C4-2B (cell line): ENCODE results near the gene LTBP4.
"Not testable (repeated sequence)": the region's sequence is repeated elsewhere in the genome, so short reads cannot be mapped to it uniquely, and the experiment has no call there.

Experiments
- H3K27ac ChIP-seq: fragments of 450-650 bp; 2 replicates; pipeline ENCODE4 v1.5.1; 2017
- ZFX ChIP-seq: fragments of 450-650 bp; IDR thresholded peaks from 2 replicates; pipeline ENCODE4 v1.6.1; 2017
- TF ChIP-seq, protein P1 (sequence below): fragments of 450-650 bp; conservative IDR thresholded peaks from 2 replicates; pipeline ENCODE4 v1.5.1; 2017; ENCODE audit warnings: mild to moderate bottlenecking

Gene LTBP4

GRCh38 chr19:40642757-40643305 is 41.7 kb downstream of the LTBP4 start:
- TF ChIP-seq, protein P1, sequence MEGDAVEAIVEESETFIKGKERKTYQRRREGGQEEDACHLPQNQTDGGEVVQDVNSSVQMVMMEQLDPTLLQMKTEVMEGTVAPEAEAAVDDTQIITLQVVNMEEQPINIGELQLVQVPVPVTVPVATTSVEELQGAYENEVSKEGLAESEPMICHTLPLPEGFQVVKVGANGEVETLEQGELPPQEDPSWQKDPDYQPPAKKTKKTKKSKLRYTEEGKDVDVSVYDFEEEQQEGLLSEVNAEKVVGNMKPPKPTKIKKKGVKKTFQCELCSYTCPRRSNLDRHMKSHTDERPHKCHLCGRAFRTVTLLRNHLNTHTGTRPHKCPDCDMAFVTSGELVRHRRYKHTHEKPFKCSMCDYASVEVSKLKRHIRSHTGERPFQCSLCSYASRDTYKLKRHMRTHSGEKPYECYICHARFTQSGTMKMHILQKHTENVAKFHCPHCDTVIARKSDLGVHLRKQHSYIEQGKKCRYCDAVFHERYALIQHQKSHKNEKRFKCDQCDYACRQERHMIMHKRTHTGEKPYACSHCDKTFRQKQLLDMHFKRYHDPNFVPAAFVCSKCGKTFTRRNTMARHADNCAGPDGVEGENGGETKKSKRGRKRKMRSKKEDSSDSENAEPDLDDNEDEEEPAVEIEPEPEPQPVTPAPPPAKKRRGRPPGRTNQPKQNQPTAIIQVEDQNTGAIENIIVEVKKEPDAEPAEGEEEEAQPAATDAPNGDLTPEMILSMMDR: no peak
- no peak for TF ChIP-seq ZFX

DNA sequence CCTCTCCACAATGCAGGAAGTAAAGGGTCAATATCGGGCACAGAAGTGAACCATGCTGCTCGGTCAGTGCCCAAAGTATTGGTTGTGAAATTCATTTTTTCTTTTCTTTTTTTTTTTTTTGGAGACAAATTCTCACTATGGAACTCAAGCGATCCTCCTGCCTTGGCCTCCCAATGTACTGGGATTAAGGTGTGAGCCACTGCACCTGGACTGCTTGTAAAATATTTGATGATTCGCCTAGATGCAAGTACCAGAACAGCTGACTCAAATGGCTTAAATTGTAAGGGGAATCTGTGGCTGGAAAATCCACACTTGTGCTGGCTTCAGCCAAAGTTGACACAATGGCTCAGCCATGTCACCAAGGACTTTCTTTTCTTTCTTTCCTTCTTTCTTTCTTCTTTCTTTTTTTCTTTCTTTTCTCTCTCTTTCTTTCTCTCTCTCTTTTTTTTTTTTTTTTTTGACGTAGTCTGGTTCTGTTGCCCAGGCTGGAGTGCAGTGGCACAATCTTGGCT is 45.6 kb downstream of the LTBP4 start:
- no peak overlapping the region for H3K27ac ChIP-seq
- TF ChIP-seq, protein P1: no peak
- no peak for TF ChIP-seq ZFX

More at GRCh38 chr19:40642757-40643305, 41.7 kb downstream of the LTBP4 start:
- H3K27ac ChIP-seq: no peak overlapping the region

DNA sequence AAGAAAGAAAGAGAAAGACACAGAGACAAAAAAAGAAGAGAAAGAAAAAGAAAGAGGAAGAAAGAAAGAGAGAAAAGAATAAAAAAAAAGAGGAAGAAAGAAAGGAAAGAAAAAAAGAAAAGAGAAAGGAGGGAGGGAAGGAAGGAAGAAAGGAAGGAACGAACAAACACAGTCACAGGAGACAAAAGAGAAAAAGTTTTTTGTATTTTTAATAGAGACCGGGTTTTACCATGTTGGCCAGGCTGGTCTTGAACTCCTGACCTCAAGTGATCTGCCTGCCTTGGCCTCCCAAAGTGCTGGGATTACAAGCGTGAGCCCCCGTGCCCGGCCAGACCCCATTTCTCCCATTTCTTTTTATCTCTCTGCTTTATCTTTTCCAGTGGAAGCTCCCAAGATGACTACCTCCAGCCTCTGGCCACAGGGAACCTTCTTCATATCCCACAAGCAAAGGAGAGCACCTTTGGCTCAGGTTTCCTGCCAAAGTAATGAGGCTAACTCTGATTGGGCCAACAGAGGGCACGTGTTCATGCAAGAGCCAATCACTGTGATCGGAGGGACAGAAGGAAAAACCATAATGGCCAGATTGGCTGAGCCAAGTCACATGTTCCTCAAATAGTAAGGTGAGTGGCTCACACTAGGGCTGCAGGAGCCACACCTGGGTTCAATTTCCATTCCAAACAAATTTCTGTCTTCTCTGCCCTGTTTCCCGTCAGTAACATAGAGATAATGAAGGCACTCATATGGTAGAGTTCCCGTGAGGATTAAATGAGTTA is 48.9 kb downstream of the LTBP4 start:
- not testable (repeated sequence) for H3K27ac ChIP-seq

- TF ChIP-seq, protein P1: no peak
- no peak for TF ChIP-seq ZFX
Measured at GRCh38 chr19:40650749-40651305, 49.7 kb downstream of the LTBP4 start.

GRCh38 chr19:40652303-40652702 is 51.1 kb downstream of the LTBP4 start:
- not testable (repeated sequence) for H3K27ac ChIP-seq

More at GRCh38 chr19:40650749-40651305, 49.7 kb downstream of the LTBP4 start:
- no peak overlapping the region for H3K27ac ChIP-seq

DNA sequence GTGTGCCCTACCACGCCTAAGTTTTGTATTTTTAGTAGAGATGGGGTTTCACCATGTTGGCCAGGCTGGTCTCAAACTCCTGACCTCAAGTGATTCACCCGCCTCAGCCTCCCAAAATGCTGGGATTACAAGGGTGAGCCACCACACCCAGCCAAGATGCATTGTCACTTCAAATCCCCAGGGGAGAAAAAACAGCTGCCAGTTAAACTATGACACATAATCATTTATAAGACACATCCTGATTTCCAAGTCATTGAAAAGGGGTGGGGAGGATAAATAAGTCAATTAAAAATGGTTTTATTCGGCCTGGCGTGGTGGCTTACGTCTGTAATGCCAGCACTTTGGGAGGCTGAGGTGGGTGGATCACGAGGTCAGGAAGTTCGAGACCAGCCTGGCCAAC is 54.5 kb downstream of the LTBP4 start:
- not testable (repeated sequence) for H3K27ac ChIP-seq

- H3K27ac ChIP-seq: no peak overlapping the region
- TF ChIP-seq ZFX: no peak
- TF ChIP-seq, protein P1: no peak
Measured at GRCh38 chr19:40658031-40658430, 56.9 kb downstream of the LTBP4 start.

GRCh38 chr19:40659116-40659515 is 57.9 kb downstream of the LTBP4 start:
- TF ChIP-seq, protein P1: no peak
- TF ChIP-seq ZFX: no peak
- no peak overlapping the region for H3K27ac ChIP-seq

DNA sequence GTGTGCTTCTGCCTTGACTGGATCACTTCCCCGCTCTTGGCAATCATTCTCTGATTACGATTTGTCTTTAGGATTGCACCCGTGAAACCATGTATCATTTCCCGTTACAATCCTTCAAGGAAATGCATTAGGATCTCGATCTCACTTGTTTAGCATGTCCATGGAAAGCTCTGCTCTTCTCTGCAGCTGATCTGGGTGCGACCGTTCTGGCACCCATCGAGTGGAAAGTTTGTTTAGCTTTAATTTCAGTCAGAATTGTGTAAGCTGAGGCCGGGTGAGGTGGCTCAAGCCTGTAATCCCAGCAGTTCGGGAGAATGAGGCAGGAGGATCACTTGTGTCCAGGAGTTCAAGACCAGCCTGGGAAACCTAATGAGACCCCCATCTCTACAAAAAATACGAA is 58.4 kb downstream of the LTBP4 start:
- no peak overlapping the region for H3K27ac ChIP-seq
- TF ChIP-seq, protein P1: no peak
- no peak for TF ChIP-seq ZFX
